GM18517 (cell line): ENCODE data around the gene PRDM10.
"Not testable (repeated sequence)": the region's sequence is repeated elsewhere in the genome, so short reads cannot be mapped to it uniquely, and the experiment has no call there.

Experiments used
- ATAC-seq: cut with Tn5 transposase; IDR thresholded peaks from one replicate; pipeline ENCODE4 v1.9.1; 2021; ENCODE audit warnings: mild to moderate bottlenecking, moderate library complexity; ENCODE audit not compliant: unreplicated experiment

Gene PRDM10

DNA sequence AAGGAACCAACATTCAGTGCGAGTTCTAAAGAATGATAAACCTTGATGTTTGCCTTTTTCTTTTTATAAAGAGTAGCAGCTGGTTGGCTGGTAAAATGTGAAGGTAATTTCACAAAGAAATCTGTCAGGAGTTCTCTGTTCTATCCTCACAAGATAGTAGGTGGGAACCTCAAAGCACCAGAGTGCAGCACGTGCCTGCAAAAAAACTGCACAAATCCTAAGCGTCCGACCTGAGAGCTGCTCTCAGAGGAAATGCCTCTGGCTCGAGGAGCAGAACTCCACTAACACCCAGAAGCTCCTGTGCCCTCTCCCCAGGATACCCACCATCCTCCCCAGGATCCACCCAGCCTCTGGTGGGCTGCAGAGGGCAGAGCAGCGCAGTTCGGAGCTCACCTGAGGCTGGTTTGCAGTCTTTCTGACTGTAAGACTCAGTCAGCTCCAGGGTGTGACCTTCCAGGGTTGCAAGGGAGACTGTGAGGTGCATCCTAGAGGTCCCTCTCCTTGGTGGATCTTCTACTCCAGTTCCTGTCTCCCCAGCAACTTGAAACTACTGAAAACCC, 23.5 kb downstream of the PRDM10 start:
- no peak for ATAC-seq

DNA sequence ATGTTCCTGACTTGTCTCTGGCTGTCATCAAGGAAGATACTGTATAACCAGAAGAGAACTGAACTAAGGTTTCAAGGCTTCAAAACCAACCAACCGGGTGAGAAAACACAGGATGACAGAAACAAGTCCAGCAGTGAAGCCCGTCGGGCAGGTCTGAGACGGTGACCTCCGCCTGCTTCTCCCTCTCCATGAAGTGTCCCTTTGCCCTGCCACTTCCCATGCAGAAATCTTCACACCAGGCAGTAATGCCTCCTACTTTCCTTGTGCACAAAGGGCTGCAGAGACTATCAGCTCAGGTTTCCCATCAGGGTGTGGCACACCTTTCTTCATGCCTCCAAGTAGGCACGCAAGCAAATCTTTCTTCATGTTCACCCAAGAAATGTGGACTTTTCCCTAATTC, 24.2 kb downstream of the PRDM10 start:
- no peak for ATAC-seq

DNA sequence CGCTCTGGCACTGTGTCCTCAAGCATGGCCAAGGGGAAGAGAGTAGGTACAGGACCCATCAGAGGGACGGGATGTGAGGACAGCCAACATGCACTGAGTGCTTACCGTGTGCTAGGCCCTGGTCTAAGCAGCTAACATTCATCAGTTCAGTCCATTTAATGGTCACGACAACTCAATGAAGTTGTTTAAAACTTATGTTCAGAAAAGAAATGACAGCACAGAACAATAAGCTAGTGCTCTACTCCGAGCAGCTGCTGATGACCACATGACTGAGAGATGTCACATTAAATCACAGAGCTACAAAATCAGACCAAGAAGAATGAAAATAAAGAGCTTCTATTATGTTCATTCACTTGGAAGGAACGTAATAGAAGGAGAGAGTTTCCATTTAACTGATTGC, 26.3 kb downstream of the PRDM10 start:
- ATAC-seq, result no peak

DNA sequence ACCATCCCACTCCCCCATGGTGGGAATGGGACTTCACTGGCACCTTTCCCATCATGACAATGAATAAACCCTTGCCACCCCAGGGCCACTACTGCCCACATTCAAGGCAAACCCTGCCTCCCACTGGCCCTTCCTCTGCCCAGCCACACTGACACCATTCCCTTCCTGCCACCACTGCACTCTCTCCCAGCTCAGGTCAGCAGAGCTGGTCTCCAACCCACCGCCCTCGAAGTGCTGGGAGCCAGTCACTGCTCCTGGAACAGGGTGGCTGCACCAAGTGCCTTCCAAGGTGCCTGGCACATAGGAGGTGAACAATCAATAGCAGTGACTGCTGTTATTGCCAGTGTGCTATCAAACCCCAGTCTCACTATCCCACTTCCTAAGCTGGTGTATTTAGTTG, 27.1 kb downstream of the PRDM10 start:
- ATAC-seq, result no peak

DNA sequence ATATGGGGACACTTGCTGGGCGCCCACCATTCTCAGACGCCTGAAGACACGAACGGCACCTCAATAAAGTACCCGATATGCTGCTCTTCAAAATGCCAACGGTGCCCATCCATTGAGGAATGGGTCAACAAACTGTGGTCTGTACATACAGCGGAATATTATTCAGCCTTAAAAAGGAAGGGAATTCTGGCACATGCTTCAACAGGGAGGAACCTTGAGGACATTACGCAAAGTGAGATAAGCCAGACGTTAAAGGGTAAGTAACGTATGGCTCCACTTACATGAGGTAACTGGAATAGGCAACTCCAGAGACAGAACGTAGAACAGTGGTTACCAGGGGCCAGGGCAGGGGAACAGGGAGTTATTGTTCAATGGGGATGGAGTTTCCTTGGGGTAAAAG, 28.0 kb downstream of the PRDM10 start:
- ATAC-seq, result no peak

DNA sequence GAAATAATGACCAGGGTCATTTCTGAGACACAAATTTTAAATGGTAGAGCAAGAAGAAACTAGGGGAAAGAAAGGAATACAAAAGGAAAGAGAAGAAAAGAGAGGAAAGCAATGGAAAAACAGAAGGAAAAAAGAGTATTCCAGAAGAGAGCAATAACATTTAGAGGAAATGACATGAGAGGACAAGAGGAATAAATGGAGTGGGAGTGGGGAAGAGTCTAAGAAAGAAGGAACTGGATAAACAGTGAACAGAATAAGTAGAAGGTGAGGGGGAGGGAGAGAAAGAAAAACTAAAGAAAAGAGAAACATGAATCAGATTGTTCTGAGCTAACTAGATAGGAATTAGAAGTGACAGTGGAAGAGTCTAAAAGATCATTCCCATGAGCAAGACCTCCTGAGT, 28.4 kb downstream of the PRDM10 start:
- ATAC-seq, result no peak

DNA sequence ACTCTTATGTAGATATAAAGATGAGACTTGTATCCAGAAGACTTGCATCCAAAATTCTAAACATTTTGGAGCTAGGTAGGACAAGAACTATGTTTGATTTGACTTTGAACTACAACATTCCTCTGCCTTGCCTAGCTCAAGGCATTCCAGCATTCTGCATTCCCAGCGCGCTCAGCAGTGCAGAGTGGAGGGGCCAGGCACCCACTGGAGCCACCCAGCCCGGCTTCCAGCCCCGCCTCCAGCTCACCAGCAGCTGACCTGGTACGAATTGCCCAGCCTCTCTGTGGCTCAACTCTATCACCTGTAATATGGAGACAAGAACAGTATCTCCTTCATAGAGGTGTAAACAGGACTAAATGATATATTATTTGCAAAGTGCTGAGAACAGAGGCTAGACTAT, 28.8 kb downstream of the PRDM10 start:
- no peak for ATAC-seq

DNA sequence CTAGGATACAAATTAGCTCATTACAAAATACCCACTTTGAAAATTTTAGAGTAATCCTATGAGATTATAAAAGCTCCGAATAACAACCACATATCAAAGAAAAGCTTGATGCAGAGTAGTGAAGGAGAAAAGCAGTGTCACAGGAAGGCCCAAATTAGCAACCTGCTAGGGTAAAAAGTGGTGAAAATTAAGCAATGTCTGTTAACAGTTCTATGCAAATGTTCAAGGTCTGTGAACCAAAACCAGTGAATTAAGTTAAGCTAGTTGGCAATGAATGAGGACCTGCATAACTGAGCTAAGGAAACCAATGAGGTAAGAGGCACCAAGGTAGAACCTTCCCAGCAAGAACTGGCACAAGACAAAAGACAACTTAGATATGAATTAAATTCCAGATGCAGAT, 29.6 kb downstream of the PRDM10 start:
- ATAC-seq, result peak; percentile 99

DNA sequence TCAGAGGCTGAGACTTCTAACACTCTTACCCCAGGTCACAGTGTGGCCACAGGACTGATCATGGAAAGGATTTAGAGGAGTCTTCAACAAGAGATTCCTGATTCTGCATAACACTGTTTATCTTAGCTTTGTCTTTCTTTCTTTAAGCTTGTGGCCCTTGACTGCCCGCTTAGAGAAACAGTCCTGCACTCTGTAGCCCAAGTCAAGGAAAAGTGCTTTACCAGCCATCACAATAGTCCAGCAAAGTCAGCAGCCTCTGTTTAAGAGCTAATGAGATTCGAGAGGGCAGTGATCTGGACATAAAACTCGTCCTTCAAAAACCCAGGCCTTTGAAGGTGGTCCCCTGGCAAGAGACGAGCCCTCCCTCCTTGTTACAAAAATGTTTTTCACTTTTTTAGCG, 30.0 kb downstream of the PRDM10 start:
- ATAC-seq, result no peak

DNA sequence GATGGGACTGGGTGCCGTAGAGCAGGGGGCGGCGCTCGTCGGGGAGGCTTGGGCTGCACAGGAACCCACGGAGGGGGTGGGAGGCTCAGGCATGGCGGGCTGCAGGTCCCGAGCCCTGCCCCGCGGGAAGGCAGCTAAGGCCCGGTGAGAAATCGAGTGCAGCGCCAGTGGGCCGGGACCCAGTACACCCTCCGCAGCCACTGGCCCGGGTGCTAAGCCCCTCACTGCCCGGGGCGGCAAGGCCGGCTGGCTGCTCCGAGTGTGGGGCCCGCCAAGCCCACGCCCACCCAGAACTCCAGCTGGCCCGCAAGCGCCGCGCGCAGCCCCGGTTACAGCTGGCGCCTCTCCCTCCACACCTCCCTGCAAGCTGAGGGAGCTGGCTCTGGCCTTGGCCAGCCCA, 30.8 kb downstream of the PRDM10 start:
- ATAC-seq, result not testable (repeated sequence)

DNA sequence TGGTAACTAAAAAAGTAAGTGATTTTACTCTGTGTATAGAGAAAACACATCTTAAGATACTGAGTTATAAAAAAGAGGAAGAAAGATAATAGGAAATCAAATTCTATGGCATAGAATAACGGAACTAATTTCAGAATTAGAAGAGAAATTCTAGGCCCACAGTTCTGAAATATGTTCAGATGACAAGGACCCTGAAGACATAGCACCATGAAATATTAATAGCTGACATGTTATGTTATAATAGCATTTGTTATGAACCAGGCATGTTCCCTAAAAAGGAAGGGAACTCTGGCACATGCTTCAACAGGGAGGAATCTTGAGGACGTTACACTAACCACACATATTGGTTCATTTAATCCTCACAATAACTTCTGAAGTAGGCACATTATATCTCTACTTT, 32.7 kb downstream of the PRDM10 start:
- no peak for ATAC-seq

DNA sequence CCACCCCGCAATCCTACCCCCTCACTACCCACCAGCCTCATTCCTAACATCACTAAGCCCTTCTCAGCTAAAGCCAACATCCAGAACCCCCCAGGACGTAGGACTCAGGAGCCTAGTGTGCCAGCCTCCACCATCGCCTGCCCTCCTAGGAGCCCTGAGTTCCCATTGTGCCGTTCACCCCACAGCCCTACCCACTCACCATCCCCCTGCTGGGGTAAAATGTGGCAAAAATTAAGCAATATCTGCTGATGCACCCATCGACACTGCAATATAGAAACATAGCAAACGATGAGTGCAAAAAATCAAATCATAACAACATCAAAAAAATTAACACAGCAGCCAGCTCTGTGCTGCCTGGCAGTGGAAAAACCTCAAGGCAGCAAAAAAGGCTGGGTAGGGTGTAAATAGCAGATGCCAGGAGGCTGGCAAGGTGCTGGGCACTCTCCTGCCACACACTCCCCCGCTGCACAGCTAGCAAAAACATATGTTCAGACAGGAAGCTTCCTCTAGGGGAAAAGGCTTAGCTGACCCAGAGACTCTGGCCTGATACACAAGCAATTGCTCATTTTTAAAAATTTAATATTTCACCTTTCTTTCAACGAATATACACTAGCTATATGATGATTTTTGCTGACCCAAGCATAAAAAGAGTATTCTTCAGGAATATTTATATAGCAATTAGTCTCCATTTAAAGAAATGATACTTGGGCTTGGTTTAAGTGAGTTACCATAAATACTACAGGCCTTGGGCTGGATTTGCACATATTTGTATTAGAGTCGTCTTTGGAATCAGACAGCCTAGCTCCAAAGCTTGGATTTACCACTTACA, 33.8 kb downstream of the PRDM10 start:
- no peak for ATAC-seq

DNA sequence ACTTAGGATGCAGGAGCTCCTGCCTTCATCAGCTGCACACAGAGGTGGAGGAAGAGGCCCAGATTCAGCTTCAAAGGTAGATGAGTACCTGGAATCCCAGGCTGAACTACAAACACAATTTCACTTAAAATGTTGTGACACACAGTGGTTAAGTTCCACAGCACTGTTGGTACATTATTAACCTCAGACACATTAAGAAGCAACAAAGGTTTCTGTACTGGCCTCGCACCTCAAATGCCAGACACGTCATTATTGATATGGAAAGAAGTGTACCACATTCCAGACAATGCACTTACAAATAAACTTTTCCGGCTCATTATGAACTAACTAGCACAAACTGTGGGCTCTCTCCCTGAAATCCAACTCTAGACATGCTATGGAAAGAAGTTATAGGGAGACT, 34.6 kb downstream of the PRDM10 start:
- no peak for ATAC-seq

DNA sequence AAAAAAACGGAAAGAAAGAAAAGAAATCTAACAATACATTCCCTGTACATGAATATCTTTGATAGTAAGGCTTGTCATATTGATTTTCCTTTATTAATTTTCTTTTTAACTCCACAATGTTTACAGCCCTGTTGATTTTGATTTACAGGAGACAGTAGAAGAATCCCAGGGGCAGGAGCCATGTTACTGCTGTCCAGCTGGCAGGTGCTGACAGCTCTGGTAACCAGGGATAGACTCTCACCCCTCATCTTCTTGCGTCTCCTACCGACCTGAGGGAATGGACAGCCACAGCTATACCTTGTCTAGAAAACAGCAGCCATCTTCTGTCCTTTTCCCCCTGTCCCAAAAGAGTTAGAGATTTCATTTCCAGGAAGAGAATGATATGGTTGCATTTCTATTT, 37.4 kb downstream of the PRDM10 start:
- no peak for ATAC-seq

DNA sequence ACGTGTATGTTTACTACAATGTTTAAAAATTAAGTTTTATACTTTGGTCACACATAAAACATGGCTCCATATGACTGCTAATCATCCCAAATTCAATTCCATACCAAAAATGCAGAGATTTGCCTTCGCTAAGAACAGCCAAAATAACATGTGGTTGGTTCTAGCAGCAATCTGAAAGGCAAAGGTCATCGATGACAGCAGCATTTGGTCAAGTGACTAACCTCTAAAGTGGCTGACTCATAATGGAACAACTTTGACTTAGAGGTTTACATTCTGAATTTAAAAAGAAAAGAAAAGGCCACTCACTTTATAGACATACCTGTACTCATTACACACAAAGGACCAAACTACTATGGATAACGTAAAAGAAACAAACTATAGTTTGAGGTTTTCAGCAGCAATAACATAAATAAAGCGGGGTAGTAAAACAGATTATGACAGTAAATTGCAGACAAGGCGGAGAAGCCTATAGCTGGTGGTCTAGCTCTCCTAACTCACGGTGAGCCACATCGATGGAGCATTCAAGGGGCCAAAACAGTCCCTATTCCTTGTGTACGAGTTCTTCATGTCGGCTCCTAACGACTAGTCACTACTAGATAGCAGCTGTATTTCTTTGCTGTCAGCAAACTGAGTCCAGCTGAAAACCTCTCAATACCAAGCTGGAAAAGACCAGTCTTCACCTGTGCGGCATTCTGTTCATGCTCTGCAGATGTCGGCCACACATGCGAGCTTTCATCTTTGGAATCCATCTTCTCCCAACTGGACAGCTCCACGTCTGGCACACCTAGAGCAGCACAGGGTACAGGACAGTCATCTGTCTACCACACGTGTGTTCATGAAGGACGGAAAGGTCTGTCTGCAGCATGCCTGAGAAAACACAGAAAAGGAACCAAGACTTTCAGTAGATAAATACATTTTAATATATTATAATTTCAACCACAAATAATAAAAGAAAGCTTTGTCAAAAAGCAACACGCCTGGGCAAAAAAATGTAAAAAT, 42.1 kb downstream of the PRDM10 start:
- peak; percentile 92 for ATAC-seq

DNA sequence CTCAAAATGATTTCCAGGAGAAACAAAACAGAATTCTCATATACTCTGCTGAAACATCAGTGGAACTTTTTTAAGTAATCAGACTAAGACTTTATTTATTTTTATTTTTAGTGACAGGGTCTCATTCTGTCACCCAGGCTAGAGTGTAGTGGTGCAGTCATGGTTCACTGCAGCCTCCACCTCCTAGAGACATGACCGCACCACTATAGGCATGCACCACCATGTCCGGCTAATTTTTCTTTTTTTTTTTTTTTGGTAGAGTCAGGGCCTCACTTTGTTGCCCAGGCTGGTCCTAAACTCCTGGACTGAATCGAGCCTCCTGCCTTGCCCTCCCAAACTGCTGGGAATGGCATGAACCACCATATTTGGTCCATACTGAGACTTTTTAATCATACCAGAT, 42.9 kb downstream of the PRDM10 start:
- no peak for ATAC-seq

DNA sequence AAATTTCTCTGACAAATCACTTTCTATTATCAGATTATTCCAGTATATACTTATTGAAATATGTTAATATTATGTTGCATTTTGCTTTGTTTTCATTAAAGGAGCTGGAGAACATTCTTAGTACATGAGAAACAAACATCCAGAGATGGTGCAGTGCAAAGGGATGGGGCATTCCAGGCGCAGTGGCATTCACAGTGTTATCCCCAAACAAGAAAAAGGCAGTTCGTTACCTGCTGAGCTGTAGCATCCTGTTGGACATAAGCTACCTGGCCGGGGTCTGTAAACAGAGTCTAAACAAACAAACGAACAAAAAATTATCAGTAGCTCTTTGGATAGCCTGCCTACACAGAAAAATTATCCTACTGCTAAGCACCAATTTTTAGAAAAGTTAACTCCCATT, 47.4 kb downstream of the PRDM10 start:
- ATAC-seq, result no peak

DNA sequence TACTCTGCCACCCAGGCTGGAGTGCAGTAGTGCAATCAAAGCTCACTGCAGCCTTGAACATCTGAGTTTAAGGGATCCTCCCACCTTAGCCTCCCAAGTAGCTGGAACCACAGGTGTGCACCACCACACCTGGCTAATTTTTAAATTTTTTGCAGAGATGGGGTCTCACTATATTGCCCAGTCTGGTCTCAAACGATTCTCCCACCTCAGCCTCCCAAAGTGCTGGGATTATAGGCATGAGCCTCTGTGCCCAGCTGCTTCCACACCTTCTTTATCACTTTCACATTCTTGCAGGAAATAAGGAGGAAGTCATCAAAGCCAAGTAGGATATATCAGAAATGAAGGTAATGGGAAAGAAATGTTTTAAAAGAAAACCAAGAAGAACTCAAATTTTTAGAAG, 47.9 kb downstream of the PRDM10 start:
- ATAC-seq, result not testable (repeated sequence)

DNA sequence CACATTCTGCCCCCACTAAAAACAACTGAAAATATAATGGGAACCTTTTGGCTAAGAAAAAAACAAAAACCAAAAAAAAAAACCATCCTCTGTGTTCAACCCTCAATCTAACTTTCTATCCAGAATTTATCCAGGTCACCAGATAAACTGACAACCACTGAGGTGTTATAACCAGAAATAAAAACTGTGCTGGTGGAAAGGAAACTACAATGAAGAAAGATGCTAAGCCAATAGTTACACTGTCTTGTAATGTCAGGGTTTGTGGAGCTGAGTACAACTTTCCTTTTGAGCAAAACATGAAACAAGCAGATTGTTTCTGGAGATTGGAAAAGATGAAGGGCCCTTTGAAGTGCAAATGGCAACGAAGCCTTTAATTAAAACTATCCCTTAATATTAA, 50.8 kb downstream of the PRDM10 start:
- ATAC-seq, result no peak

DNA sequence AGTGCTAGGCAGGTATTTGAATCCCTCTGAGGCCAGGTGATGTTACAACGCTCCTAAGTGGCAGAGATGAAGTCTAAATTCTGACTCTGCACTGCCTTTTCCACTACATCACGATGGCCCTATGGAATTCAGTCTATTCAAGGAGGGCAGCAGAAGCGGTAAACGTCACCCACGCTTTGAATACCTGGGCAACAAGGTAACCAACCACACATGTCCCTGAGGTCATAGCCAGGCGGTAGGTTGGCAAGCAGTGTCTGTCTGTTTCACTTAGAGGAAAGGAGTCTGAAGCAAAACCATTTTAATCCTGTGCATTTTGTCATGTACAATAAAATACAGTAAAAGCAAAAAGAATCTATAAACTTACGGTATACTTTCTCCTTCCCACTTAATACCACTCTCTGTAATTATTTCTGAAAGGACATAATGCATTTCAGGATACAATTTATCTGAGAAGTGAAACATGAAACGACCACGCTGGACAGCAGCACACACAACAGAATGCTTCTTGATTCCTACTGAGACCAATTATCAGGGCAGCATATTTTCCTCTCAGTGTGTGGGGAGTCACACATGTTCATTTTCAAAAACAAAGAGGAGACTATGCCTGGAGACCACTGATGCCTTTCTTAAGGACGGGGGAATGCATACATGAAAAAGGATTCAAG, 51.3 kb downstream of the PRDM10 start:
- no peak for ATAC-seq
